Measurements from ENCODE around the gene FKBP1A.

DNA sequence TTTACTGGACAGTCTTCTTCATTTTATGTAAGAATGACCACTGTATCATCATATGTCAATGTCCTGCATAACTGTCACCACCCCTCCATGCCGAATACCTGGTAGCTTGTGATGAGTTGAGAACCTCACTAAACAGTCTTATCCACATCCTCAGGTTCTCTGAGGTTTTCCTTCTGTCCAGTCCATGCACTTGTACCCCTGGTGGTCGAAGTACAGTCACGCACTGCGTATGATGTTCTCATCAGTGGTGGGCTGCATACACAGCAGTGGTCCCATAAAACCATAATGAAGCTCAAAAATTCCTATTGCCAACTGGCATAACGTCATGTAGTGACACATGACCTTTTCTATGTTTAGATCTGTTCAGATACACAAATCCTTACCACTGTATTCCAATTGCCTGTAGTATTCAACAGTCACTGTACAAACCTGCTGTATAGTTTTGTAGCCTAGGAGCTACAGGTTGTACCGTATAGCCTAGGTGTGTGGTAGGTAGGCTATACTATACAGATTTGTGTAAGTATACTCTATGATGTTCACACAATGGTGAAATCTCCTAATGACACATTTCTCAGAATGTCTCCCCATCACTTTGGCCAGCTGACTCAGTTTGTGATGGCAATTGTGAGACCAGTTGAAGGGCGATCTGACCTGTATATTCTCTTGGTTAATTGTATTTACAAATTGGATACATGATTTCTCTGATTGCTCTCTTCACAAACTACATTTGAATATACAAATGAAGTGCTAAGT is 32.6 kb downstream of the FKBP1A start:
- TF ChIP-seq, protein P1, sequence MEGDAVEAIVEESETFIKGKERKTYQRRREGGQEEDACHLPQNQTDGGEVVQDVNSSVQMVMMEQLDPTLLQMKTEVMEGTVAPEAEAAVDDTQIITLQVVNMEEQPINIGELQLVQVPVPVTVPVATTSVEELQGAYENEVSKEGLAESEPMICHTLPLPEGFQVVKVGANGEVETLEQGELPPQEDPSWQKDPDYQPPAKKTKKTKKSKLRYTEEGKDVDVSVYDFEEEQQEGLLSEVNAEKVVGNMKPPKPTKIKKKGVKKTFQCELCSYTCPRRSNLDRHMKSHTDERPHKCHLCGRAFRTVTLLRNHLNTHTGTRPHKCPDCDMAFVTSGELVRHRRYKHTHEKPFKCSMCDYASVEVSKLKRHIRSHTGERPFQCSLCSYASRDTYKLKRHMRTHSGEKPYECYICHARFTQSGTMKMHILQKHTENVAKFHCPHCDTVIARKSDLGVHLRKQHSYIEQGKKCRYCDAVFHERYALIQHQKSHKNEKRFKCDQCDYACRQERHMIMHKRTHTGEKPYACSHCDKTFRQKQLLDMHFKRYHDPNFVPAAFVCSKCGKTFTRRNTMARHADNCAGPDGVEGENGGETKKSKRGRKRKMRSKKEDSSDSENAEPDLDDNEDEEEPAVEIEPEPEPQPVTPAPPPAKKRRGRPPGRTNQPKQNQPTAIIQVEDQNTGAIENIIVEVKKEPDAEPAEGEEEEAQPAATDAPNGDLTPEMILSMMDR (IDR thresholded peaks at IDR 0.05): no peak
- no peak for TF ChIP-seq POLR2A (IDR thresholded peaks at IDR 0.05)
